Measurements from ENCODE around the gene RAB3C. TPM values are rescaled to one million over a fixed set of nuclear protein-coding genes. Genes with fewer than 3 reads are reported as not detected.

Gene RAB3C
- total RNA-seq, 1 experiment from 2014 or later, result 13.3 TPM

GRCh38 chr5:58778888-58779287, 196.0 kb downstream of the RAB3C start (continued):
- TF ChIP-seq KAT7 (CRISPR knock-in tag; IDR thresholded peaks at IDR 0.05; ENCODE audit: borderline replicate concordance), result no peak

DNA sequence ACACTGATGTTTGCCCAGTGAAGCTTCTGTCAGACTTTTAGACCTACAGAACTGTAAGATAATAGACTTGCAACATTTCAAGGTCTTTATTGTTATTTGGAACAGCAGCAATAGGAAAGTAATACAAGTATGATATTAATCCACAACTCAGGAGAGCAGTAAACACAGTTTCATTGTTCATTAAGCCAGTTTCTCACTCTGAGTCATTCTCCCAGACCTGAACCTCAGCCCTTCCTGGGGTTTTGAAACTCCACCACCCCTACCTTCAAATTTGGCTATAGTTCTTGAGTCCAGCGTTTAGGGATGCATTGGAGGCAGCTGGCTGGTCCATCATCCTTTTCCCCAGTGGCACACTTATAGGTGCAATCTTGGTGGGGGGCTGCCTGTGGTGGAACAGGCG, 203.2 kb downstream of the RAB3C start:
- Mint-ChIP-seq H3K36me3 (no peaks in the 10 kb centered on the region), H3K9me3 (no peaks in the 10 kb centered on the region), H3K4me1 (peaks cover 20% of the 10 kb centered on the region), H3K4me3 (no peak overlapping the region), H3K27me3 (ENCODE audit: low read depth) (no peaks in the 10 kb centered on the region), H3K27ac (no peak overlapping the region)
- POLR2A ChIA-PET, result no interaction called here
- DNase-seq (ENCODE audit: low spot score) (no peak), ATAC-seq (no peak)
- TF ChIP-seq GTF2I (CRISPR knock-in tag; conservative IDR thresholded peaks at IDR 0.05) (no peak), ZNF317 (CRISPR knock-in tag; IDR thresholded peaks at IDR 0.05; ENCODE audit: borderline replicate concordance, low read depth) (no peak), KAT7 (CRISPR knock-in tag; IDR thresholded peaks at IDR 0.05; ENCODE audit: borderline replicate concordance) (no peak)
- CTCF ChIA-PET, result no interaction called here

DNA sequence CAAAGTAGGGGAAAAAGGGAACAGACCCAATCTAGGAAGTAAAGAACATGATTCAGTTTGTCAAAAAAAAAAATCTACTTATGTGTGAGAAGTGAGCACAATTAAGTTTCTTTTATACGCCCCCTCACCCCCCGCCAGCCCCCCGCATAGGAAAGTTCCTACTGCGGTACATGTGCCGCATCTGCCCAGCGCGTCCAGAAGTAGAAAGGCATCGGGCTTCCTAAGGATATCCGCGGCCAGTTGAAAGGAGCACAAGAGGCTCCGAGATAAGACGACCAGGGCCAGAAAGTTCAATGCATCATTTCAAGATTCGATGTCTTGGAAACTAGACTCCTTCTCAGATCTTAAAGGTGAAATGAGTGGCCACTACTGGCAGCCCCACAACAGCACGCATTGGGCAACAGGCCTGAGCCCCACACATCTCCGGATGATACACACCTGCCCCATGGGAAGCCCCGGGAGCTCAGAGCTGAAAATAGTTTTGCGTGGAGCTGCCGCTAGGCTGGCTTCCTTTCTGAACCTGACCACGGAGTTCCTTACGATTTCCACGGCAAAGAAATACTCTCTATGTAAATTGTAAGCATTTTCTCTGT, 203.9 kb downstream of the RAB3C start:
- no peak overlapping the region for H3K27ac Mint-ChIP-seq

More for the DNA sequence above, 203.9 kb downstream of the RAB3C start:
- TF ChIP-seq ATF1 (CRISPR knock-in tag; IDR thresholded peaks at IDR 0.05) (no peak), ETV6 (CRISPR knock-in tag; IDR thresholded peaks at IDR 0.05) (no peak), TCF7 (CRISPR knock-in tag; IDR thresholded peaks at IDR 0.05; ENCODE audit: low read depth) (no peak), E2F5 (CRISPR knock-in tag; IDR thresholded peaks at IDR 0.05) (no peak), ZBTB43 (CRISPR knock-in tag; IDR thresholded peaks at IDR 0.05) (no peak), GTF2I (CRISPR knock-in tag; conservative IDR thresholded peaks at IDR 0.05) (no peak)
- TF ChIP-seq, protein P1, sequence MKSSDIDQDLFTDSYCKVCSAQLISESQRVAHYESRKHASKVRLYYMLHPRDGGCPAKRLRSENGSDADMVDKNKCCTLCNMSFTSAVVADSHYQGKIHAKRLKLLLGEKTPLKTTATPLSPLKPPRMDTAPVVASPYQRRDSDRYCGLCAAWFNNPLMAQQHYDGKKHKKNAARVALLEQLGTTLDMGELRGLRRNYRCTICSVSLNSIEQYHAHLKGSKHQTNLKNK (CRISPR knock-in tag; IDR thresholded peaks at IDR 0.05), result no peak
- TF ChIP-seq, protein P2, sequence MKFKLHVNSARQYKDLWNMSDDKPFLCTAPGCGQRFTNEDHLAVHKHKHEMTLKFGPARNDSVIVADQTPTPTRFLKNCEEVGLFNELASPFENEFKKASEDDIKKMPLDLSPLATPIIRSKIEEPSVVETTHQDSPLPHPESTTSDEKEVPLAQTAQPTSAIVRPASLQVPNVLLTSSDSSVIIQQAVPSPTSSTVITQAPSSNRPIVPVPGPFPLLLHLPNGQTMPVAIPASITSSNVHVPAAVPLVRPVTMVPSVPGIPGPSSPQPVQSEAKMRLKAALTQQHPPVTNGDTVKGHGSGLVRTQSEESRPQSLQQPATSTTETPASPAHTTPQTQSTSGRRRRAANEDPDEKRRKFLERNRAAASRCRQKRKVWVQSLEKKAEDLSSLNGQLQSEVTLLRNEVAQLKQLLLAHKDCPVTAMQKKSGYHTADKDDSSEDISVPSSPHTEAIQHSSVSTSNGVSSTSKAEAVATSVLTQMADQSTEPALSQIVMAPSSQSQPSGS (CRISPR knock-in tag; IDR thresholded peaks at IDR 0.05; ENCODE audit: borderline replicate concordance, low read depth), result no peak
- TF ChIP-seq, protein P3, sequence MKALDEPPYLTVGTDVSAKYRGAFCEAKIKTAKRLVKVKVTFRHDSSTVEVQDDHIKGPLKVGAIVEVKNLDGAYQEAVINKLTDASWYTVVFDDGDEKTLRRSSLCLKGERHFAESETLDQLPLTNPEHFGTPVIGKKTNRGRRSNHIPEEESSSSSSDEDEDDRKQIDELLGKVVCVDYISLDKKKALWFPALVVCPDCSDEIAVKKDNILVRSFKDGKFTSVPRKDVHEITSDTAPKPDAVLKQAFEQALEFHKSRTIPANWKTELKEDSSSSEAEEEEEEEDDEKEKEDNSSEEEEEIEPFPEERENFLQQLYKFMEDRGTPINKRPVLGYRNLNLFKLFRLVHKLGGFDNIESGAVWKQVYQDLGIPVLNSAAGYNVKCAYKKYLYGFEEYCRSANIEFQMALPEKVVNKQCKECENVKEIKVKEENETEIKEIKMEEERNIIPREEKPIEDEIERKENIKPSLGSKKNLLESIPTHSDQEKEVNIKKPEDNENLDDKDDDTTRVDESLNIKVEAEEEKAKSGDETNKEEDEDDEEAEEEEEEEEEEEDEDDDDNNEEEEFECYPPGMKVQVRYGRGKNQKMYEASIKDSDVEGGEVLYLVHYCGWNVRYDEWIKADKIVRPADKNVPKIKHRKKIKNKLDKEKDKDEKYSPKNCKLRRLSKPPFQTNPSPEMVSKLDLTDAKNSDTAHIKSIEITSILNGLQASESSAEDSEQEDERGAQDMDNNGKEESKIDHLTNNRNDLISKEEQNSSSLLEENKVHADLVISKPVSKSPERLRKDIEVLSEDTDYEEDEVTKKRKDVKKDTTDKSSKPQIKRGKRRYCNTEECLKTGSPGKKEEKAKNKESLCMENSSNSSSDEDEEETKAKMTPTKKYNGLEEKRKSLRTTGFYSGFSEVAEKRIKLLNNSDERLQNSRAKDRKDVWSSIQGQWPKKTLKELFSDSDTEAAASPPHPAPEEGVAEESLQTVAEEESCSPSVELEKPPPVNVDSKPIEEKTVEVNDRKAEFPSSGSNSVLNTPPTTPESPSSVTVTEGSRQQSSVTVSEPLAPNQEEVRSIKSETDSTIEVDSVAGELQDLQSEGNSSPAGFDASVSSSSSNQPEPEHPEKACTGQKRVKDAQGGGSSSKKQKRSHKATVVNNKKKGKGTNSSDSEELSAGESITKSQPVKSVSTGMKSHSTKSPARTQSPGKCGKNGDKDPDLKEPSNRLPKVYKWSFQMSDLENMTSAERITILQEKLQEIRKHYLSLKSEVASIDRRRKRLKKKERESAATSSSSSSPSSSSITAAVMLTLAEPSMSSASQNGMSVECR (CRISPR knock-in tag; IDR thresholded peaks at IDR 0.05; ENCODE audit: borderline replicate concordance), result no peak
- TF ChIP-seq, protein P4, sequence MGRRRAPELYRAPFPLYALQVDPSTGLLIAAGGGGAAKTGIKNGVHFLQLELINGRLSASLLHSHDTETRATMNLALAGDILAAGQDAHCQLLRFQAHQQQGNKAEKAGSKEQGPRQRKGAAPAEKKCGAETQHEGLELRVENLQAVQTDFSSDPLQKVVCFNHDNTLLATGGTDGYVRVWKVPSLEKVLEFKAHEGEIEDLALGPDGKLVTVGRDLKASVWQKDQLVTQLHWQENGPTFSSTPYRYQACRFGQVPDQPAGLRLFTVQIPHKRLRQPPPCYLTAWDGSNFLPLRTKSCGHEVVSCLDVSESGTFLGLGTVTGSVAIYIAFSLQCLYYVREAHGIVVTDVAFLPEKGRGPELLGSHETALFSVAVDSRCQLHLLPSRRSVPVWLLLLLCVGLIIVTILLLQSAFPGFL (CRISPR knock-in tag; IDR thresholded peaks at IDR 0.05; ENCODE audit: borderline replicate concordance), result no peak
- TF ChIP-seq, protein P5, sequence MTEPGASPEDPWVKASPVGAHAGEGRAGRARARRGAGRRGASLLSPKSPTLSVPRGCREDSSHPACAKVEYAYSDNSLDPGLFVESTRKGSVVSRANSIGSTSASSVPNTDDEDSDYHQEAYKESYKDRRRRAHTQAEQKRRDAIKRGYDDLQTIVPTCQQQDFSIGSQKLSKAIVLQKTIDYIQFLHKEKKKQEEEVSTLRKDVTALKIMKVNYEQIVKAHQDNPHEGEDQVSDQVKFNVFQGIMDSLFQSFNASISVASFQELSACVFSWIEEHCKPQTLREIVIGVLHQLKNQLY (CRISPR knock-in tag; IDR thresholded peaks at IDR 0.05), result no peak
- POLR2A ChIA-PET, result no interaction called here
- Mint-ChIP-seq H3K36me3 (no peaks in the 10 kb centered on the region), H3K4me3 (no peak overlapping the region), H3K27me3 (ENCODE audit: low read depth) (no peaks in the 10 kb centered on the region), H3K9me3 (no peaks in the 10 kb centered on the region), H3K4me1 (peaks cover 20% of the 10 kb centered on the region)
- CTCF ChIA-PET, result no interaction called here
- DNase-seq (ENCODE audit: low spot score), result no peak
- peak; percentile 65 for ATAC-seq
